Measurements from ENCODE around the gene ZNF701.
"Not testable (repeated sequence)": the region's sequence is repeated elsewhere in the genome, so short reads cannot be mapped to it uniquely, and the experiment has no call there.

- not testable (repeated sequence) for TF ChIP-seq CTCF, POLR2A, POLR2AphosphoS5, EP300 (IDR thresholded peaks at IDR 0.05)
Observed at GRCh38 chr19:52542541-52542940, 27.5 kb upstream of the ZNF701 start.
